HG03442 (cell line): ENCODE data around the gene DEPDC4.
A peak's percentile ranks its signal among the peaks of the same experiment; 100 is the strongest.
"Not testable (repeated sequence)": the region's sequence is repeated elsewhere in the genome, so short reads cannot be mapped to it uniquely, and the experiment has no call there.

Experiments used
- ATAC-seq: cut with Tn5 transposase; IDR thresholded peaks from one replicate; pipeline ENCODE4 v1.9.1; 2021; ENCODE audit warnings: mild to moderate bottlenecking, moderate library complexity; ENCODE audit not compliant: unreplicated experiment

DEPDC4 gene

DNA sequence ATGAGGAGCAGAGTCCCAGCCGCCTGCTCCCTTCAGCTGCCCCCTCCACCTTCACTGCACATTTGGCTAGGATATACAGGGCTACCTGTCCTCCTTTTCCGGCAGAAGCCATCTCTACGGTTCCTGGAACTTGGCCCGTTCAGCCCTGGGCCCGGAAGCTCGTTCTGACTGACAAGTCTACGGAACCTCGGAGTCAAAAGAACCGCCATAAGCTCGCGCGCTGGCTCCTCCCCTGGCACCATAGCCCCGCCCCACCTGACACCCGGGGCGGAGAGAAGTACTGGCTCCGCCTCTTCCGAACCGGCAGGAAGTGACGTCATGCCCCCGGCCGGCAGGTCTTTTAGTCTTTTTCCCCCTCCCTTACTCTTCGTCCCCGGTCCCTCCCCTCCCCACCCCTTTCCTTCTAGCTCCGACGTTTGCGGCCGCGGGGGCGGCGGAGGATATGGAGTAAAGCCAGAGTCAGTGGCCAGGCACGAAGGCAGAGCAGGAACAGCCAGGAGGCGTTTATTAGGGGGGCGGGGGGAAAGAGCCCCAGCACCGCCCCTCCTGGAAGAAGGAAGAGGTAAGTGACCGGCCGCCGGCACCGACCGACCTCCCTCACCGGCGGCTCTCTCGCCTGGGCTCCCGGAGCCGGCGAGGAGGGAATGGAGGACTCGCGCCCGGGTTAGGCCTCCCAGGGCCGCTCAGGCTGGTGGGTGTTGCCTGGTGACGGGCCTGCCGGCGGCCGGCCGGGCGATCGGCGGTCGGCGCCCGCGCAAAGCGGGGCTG is at the start of gene DEPDC4, which contains the start of gene SCYL2:
DEPDC4 (minus strand) TSS at position 245 of the 768 bp plus-strand sequence; CDS start at position 242, 3 bp downstream.
SCYL2 (plus strand) TSS at position 343 of the 768 bp plus-strand sequence. CDS start 15,794 bp downstream, outside the sequence.
- ATAC-seq: peak; percentile 86

DNA sequence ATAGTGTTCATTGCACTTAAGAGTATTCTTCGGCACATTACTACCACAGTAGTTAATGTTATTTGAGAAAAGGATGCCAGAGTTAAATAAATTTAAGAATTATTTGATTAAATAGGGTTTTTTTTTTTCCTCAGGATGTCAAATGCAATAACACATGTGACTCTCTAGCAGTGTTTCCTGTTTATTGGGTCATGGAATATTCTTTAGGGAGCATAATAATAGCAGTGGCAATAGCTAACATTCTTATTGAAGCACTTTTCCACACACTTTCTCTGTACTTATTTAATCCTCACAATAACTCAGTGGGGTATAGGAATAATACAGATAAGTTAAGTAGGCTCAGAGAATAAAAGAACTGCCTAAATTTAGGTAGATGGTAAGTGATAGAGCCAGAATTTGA is 44.4 kb upstream of the DEPDC4 start:
- no peak for ATAC-seq

DNA sequence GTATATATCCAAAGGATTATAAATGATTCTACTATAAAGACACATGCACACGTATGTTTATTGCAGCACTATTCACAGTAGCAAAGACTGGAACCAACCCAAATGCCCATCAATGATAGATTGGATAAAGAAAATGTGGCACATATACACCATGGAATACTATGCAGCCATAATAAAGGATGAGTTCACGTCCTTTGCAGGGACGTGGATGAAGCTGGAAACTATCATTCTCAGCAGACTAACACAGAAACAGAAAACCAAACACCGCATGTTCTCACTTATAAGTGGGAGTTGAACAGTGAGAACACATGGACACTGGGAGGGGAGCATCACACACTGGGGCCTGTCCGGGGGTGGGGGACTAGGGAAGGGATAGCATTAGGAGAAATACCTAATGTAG is 41.3 kb upstream of the DEPDC4 start:
- ATAC-seq: not testable (repeated sequence)

DNA sequence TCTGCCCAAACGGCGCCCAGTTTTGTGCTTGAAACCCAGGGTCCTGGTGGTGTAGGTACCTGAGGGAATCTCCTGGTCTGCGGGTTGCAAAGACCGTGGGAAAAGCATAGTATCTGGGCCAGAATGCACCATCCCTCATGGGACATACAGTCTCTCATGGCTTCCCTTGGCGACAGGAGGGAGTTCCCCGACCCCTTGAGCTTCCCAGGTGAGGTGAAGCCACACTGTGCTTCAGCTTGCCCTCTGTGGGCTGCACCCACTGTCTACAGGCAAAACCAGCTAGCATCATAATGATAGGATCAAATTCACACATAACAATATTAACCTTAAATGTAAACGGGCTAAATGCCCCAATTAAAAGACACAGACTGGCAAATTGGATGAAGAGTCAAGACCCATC is 37.5 kb upstream of the DEPDC4 start:
- ATAC-seq: not testable (repeated sequence)

DNA sequence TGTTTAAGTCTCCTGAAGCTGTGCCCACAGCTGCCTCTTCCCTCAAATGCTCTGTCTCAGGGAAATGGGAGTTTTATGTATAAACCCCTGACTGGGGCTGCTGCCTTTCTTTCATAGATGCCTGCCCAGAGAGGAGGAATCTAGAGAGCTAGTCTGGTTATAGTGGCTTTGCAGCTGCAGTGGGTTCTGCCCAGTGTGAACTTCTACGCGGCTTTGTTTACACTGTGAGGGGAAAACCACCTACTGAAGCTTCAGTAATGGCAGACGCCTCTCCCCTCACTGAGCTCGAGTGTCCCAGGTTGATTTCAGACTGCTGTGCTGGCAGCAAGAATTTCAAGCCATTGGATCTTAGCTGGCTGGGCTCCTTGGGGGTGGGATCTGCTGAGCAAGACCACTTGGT is 37.0 kb upstream of the DEPDC4 start:
- no peak for ATAC-seq

DNA sequence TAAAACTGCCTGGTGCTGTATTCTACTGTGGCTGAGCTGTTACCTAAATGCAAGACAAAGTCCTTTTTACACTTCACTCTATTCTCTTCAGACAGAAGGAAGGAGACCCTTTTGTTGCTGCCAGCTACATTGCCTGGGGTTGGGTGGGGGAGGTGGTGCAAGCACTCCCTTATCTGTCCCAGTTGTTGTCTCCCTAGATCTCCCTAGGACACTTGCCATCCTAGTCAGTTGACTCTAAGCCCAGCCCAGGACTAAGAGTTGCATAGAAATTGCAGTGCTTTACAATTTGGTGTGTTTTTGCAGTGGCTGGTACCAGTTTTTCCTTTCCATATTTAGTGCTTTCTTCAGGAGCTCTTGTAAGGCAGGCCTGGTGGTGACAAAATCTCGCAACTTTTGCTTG is 35.2 kb upstream of the DEPDC4 start:
- no peak for ATAC-seq

DNA sequence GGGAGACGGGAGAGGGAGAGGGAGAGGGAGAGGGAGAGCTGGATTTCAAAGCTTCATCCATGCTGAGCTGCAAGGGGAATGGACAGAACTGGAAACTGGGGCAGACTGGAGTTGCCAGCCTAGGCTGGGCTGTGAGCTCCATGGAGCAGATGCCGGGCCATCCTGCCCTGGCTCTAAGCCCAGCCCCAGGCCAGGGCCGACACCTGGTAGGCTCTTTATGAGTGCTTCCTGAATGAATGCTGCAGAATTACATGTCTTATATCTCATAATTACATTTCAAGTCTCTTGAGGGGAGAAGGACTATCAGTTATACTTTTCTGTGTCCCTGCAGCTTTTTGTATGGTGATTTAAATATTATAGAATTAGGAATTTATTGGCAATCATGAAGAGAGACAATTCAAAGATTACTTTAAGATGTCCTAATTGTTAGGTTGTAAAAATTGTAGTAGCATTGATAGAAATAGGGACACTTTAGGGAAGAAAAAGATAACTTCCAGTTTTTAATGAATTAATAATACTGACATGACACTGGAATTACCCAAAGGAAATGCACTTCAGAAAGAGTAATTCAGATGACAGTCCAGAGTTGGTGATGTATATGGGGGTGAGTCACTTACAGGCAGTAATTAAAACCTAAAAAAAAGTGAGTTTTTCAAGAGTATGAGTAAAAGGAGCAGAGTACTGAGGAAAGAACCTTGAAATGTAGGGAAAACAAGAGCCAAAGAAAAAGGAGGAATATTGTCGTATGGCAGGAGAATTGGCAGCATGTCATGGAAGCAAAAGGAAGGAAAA is 29.1 kb upstream of the DEPDC4 start:
- ATAC-seq: no peak

DNA sequence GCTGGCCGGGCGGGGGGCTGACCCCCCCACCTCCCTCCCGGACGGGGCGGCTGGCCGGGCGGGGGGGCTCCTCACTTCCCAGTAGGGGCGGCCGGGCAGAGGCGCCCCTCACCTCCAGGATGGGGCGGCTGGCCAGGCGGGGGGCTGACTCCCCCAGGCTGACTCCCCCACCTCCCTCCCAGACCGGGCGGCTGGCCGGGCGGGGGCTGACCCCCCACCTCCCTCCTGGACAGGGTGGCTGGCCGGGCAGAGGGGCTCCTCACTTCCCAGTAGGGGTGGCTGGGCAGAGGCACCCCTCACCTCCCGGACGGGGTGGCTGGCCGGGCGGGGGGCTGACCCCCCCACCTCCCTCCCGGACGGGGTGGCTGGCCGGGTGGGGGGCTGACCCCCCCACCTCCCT is 27.5 kb upstream of the DEPDC4 start:
- ATAC-seq: not testable (repeated sequence)

DNA sequence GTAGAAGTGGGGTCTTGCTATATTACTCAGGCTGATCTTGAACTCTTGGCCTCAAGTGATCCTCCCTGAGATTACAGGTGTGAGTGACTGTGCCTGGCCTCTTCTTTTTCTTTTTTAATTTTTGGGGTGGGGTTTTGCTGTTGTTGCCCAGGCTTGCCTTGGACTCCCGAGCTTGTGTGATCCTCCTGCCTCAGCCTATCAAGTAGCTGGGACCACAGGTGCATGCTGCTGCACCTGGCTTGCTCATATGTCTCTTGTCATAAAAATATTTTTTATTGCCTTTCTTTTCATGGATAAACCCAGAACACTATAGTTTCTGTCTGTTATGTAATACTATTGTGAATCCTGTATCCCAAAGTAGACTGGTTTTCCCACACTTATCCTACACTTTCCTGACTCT is 26.1 kb upstream of the DEPDC4 start:
- no peak for ATAC-seq

DNA sequence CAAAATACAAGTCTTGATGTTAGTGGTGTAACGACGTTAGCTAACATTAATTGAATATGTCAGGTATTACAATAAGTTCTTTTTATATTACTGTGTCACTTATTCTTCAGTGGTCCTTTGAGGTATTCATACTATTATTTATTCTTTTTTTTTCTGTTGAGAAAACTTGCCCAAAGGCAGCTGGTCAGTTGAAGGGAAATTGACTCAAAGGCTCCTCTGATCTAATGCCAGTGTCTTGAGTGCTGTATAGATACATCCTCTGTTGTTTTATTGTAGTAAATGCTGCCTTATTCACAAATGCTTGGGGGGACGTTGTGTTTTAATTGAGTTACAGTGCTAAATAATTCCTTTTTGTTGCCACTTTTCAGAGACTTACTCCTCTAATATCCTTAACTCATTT is 23.1 kb upstream of the DEPDC4 start:
- ATAC-seq: no peak

DNA sequence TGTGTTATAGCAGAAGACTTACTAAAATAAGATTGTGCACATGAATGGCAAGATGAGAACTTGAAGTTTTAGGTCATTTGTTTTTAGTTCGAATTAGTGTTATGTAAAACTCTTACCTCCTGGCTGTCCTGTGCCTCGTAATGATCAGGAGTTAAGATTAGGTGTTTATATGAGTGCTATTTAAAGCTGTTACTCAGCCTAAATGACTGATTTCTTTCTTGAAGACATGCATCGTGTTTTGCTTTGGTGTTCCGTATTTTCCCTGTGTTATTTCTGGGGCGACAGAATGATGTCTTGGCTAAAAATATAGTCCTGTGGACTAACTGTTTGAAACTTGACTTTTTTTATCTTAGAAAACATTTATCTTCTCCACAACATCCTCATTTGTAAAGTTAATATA is 22.2 kb upstream of the DEPDC4 start:
- no peak for ATAC-seq

DNA sequence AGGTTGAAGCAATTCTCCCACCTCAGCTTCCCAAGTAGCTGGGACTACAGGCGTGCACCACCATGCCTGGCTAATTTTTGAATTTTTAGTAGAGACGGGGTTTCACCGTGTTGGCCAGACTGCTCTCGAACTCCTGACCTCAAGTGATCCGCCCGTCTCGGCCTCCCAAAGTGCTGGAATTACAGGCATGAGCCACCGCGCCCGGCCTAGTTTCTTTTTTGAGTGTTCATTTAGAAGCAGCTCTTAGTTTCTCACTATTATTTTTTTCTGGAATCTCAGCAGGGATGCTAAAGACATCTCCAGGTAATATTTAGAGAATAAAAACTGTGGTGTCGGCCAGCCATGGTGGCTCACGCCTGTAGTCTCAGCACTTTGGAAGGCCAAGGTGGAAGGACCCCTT is 17.7 kb upstream of the DEPDC4 start:
- ATAC-seq: not testable (repeated sequence)

DNA sequence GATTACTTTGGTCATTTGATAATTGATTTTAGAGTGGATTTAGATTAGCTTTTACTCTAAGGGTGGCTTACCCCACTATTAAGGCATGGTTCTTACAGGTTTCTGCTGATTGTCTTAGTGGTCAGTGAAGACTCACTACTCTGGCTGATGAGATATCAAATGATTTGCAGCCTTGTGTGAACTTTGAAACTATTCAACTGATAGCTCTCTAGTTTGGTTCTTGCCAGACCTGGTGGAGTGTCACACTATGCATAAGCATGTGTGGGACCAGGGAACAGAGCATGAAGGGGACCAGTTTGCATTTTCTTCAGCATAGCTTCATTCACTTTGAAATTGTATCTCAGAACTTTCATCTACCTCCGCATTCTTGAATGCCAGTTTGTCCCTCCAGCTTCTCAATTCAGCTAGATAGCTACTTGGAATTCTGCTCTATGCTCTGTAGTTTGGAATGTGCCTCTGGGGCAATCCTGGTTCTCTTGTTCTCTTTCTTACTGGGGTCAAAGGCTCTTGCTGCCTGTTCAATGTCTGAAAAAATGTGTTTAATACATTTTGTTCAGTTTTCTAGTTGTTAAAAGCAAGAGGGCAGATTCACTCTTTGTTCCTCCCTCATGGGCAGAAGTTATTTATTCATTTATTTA is 12.8 kb upstream of the DEPDC4 start:
- no peak for ATAC-seq

DNA sequence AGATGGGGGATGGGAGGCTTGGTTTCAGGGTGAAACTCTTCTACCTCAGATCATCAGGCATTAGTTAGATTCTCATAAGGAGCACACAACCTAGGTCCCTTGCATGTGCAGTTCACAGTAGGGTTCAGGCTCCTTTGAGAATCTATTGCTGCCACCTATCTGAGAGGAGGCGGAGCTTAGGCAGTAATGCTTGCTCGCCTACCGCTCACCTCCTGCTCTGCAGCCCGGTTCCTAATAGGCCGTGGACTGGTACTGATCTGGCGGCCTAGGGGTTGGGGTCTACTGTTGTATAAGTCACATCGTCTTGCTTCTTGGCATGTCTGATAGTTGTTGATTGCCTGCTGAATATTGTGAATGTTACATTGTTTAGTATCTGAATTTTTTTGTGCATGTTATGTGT is 12.3 kb upstream of the DEPDC4 start:
- no peak for ATAC-seq

DNA sequence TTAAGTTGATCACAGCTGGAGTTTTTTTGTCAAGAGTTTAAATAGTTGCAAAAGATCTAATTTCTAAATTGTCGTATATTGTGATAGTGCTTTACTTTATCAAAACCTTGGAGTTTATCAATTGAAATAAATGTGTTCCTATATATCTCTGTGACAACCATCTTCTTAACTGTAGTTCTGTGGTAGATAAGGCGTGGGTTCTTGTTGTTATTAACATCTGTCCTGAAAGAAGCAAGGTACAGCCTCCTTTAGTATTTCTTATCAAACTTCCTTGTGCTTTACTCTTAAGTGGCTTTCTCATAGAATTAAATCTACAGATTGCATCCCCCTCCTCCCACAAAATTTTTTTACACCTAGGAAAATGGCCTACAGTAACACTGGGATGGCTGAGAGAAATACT is 7.4 kb upstream of the DEPDC4 start:
- ATAC-seq: no peak

DNA sequence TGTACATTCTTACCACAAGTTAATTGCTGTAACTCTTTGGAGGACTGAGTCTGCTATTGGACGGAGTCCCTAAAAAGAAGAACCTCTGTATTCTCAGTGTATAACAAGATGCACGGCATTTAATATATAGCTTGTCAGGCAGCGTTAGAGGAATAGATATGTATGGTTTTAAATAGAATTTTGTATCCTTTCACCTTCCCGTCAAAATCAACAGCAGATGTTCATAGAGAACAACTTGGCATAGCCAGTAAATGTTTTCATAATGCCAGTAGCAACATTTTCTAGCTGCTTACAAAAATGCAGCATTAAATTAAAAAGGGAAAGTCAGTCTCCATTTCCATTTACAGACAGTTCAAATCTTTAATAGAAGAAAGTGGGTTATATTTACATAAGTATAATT is 6.9 kb upstream of the DEPDC4 start:
- ATAC-seq: no peak

DNA sequence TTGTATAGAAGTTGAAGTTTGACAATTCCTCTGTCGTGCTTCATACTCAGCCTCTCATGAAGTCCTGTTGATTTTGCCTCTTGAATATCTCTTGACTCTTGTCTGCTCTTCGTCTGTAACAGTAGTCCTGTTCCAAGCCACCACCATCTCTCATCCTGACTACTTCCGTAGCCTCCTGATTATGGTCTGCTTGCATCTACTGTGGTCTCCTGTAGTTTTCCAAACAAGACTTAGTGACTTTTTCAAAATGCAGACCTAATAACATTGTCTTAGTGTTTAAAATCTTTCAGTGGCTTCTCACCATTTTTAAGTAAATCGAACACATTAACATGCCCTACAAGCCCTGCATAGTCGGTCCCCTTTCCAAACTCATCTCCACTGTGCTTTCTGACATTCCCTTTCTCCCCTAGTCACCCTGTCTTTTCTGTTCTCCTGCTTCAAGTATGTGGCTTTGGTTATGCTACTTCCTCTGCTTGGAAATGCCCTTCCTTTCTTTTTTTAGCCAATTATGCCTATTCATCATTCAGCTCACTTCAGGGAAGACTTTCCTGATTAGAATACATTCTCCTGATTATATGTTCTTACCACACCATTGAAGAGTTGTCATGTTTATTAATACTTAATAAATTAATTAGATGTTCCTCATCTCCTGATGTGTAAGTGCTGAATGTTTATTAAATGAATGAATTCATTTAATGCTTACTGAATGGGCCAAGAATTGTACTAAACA is 2.1 kb upstream of the DEPDC4 start:
- ATAC-seq: no peak

DNA sequence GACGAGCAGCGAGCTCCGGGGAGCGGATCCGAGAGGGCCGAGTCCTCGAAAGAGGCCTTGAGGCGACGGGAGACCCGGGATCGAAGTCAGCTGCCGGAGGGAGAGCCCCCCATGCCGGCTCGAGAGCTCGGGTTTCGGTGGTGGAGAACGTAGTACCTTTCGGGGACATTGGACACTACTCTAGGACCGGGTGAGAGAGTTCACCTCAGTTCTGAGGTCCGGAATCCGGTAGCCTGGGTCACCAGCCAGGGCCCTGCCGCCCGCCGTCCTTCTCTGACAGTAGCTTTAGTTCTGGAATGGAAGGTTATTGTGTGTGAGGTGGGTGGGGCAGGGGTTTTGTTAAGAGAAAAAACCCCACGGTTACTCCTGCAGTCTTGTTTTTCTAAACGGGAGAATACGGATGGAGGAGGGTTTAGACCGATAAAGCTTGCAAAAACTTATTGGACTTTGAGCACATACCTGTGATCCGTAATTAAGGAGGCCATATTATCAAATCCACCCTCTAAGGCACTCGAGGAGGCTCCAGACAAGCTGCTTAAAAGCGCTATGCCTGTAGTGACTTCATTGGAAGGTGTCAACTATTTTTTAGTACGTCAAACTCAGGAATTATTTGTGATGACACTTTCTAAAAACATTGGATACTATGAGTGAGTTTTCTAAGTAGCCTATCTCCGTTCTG is 863 bp upstream of the DEPDC4 start:
- peak; percentile 9 for ATAC-seq

DNA sequence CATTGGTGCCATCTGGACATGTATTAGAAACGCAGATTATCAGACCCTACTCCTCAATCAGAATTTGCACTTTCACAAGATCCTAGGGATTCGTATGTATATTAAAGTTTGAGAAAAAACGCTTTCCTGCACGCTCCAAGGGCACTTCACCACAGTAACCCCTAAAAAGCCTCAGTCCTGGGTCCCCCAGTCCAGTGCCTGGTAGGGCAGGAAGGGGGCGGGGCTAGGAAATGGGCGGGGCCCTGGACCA is 369 bp downstream of the DEPDC4 start:
- ATAC-seq: peak; percentile 80

DNA sequence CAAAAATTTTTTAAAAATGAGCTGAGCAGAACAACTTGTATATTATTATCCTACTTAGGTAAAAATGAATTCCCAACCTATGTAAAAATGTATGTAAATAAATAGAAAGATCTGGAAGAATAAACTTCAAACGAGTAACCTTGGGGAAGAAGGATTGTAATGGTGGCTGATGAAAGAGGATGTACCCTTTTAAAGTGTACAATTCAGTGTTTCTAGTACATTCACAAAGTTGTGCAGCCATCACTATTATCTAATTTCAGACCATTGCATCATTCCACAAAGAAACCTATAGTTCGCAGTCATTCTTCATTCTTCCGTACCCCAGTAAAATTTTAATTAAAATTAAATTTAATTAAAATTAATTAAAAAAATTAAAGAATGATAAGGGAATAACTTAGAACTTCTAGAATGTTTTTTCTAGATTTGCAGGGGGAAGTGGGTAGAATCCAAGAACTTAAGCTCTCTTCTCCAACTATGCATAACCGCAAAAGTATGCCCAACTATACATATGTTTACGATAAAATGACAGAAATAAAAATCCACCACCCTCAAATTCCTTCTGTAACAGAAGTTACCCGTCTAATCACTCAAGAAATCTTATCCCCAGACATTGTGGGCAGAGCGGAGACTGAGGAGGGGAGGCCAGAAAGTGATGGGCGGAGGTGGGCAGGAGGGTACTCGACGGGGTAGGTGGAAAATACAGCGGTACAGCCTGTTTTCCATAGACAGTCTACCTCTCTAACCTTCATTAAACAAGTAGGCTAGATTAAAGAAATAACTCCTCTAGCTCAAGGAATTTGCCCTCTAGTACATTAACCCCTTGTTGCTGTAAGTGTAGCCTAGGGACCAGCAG is 921 bp downstream of the DEPDC4 start:
- peak; percentile 4 for ATAC-seq
